ENCODE measurements around the gene FRMD4B.

FRMD4B gene

GRCh38 chr3:69200384-69201068 is 185.4 kb downstream of the FRMD4B start:
- peak; percentile 85 for DNase-seq (ENCODE audit: low read depth)

- no peak for DNase-seq (ENCODE audit: low read depth)
Measured at GRCh38 chr3:69199942-69200341, 185.9 kb downstream of the FRMD4B start.

- no peak for DNase-seq (ENCODE audit: low read depth)
Measured at GRCh38 chr3:69197922-69198530, 187.9 kb downstream of the FRMD4B start.

- no peak for DNase-seq (ENCODE audit: low read depth)
Measured at GRCh38 chr3:69197455-69197854, 188.4 kb downstream of the FRMD4B start.

- DNase-seq (ENCODE audit: low read depth) = no peak
Measured at GRCh38 chr3:69196876-69197275, 189.0 kb downstream of the FRMD4B start.

- no peak for DNase-seq (ENCODE audit: low read depth)
Measured at GRCh38 chr3:69194431-69195165, 191.3 kb downstream of the FRMD4B start.

GRCh38 chr3:69193749-69194148 is 192.1 kb downstream of the FRMD4B start:
- no peak for DNase-seq (ENCODE audit: low read depth)

GRCh38 chr3:69191516-69191915 is 194.4 kb downstream of the FRMD4B start:
- no peak for DNase-seq (ENCODE audit: low read depth)

GRCh38 chr3:69189487-69189886 is 196.4 kb downstream of the FRMD4B start:
- no peak for DNase-seq (ENCODE audit: low read depth)

GRCh38 chr3:69186575-69187093 is 199.3 kb downstream of the FRMD4B start:
- DNase-seq (ENCODE audit: low read depth) = no peak

GRCh38 chr3:69182588-69183316 is 203.1 kb downstream of the FRMD4B start:
- DNase-seq (ENCODE audit: low read depth) = peak; percentile 88

GRCh38 chr3:69181592-69182211 is 204.2 kb downstream of the FRMD4B start:
- peak; percentile 83 for DNase-seq (ENCODE audit: low read depth)

- DNase-seq (ENCODE audit: low read depth) = no peak
Measured at GRCh38 chr3:69180869-69181591, 204.9 kb downstream of the FRMD4B start.

GRCh38 chr3:69179740-69180372 is 206.0 kb downstream of the FRMD4B start:
- no peak for DNase-seq (ENCODE audit: low read depth)

GRCh38 chr3:69178838-69179739 is 206.8 kb downstream of the FRMD4B start:
- no peak for DNase-seq (ENCODE audit: low read depth)

- no peak for DNase-seq (ENCODE audit: low read depth)
Measured at GRCh38 chr3:69178082-69178481, 207.8 kb downstream of the FRMD4B start.

GRCh38 chr3:69174871-69175737 is 210.8 kb downstream of the FRMD4B start:
- peak; percentile 32 for DNase-seq (ENCODE audit: low read depth)

GRCh38 chr3:69174445-69174844 is 211.4 kb downstream of the FRMD4B start:
- no peak for DNase-seq (ENCODE audit: low read depth)

GRCh38 chr3:69172058-69172457 is 213.8 kb downstream of the FRMD4B start:
- DNase-seq (ENCODE audit: low read depth) = no peak
